SK-N-MC (cell line): Measurements from ENCODE around the gene FCHSD2.

ENCODE experiments used
- EZH2 ChIP-seq: fragments of 200-600 bp; sonication (generic); IDR thresholded peaks from one replicate; pipeline ENCODE4 v1.6.1; 2017; ENCODE audit warnings: antibody characterized with exemption
- FOXP2 ChIP-seq: optimal IDR thresholded peaks from 2 replicates; pipeline ENCODE3; 2011; ENCODE audit warnings: mild to moderate bottlenecking, moderate library complexity; ENCODE audit not compliant: insufficient read depth; ENCODE audit errors: extremely low read length, control extremely low read depth

- no peak for TF ChIP-seq FOXP2
- no peak for TF ChIP-seq EZH2
Observed at GRCh38 chr11:73124800-73125199, 17.3 kb downstream of the FCHSD2 start.
